K562 (cell line): ENCODE data around the gene HOXA1.

Experiments
- BHLHE40 ChIP-seq: IDR thresholded peaks from 2 replicates; pipeline ENCODE4 v1.6.1; 2011; ENCODE audit warnings: low read length, improper control_type of control experiment
- CBX8 ChIP-seq: fragments of 200-600 bp; sonication (generic); IDR thresholded peaks from 2 replicates; pipeline ENCODE4 v1.6.1; 2012; ENCODE audit warnings: borderline replicate concordance, mixed run types, low read depth, mild to moderate bottlenecking, moderate library complexity, mixed read lengths, low read length, control low read depth, inconsistent platforms; ENCODE audit not compliant: poor library complexity, severe bottlenecking; ENCODE audit errors: extremely low read depth
- CEBPG ChIP-seq, 3 experiments: fragments of 200-800 bp in 1 of 3; sonication (Bioruptor generic) in 1 of 3; sonication (generic) in 1 of 3; formaldehyde crosslinking in 1 of 3; IDR thresholded peaks in 2 of 3; conservative IDR thresholded peaks in 1 of 3; 2 replicates each; pipeline versions ENCODE4 v1.6.1 to v1.8.0; 2016 to 2022; ENCODE audit warnings: missing compliant biosample characterization in 2 of 3, missing genetic modification characterization in 2 of 3, mild to moderate bottlenecking in 1 of 3, missing genetic modification reagents in 1 of 3
- EZH2 ChIP-seq: IDR thresholded peaks from 2 replicates; pipeline ENCODE4 v1.6.1; 2012; ENCODE audit warnings: low read depth, mild to moderate bottlenecking, inconsistent platforms, low read length, borderline replicate concordance
- LARP7 ChIP-seq: fragments of 450-650 bp; IDR thresholded peaks from 2 replicates; pipeline ENCODE4 v1.6.1; 2016
- NFATC3 ChIP-seq: fragments of 450-650 bp; IDR thresholded peaks from 2 replicates; pipeline ENCODE4 v1.6.1; 2017; ENCODE audit warnings: mild to moderate bottlenecking
- POLR2AphosphoS5 ChIP-seq: IDR thresholded peaks from 2 replicates; pipeline ENCODE4 v1.6.1; 2011; ENCODE audit warnings: mild to moderate bottlenecking, low read depth, low read length, moderate library complexity; ENCODE audit not compliant: control insufficient read depth, insufficient read depth
- SMC3 ChIP-seq: conservative IDR thresholded peaks from 2 replicates; pipeline ENCODE4 v1.6.1; 2011; ENCODE audit warnings: low read depth, low read length, improper control_type of control experiment; ENCODE audit not compliant: insufficient read depth
- ZBTB7A ChIP-seq: IDR thresholded peaks from 2 replicates; pipeline ENCODE4 v1.6.1; 2011; ENCODE audit warnings: low read depth, mild to moderate bottlenecking, low read length, moderate library complexity, borderline replicate concordance; ENCODE audit not compliant: control insufficient read depth
- ZC3H11A ChIP-seq: IDR thresholded peaks from 2 replicates; pipeline ENCODE4 v1.6.1; 2012; ENCODE audit warnings: low read depth, low read length, improper control_type of control experiment
- ZNF124 ChIP-seq: sonication (generic); formaldehyde crosslinking; IDR thresholded peaks from 2 replicates; pipeline ENCODE4 v1.8.1; 2022; ENCODE audit warnings: missing genetic modification reagents
- ZNF79 ChIP-seq: fragments of 250-450 bp; sonication (Bioruptor Pico); IDR thresholded peaks from 2 replicates; pipeline ENCODE4 v1.4.0; 2020; ENCODE audit warnings: low read depth, mild to moderate bottlenecking, moderate library complexity
- TF ChIP-seq, protein P1 (sequence below), 3 experiments: IDR thresholded peaks in 2 of 3; conservative IDR thresholded peaks in 1 of 3; 2 replicates each; pipeline ENCODE4 v1.5.1; 2011 to 2012; ENCODE audit warnings: low read length in 3 of 3, mild to moderate bottlenecking in 3 of 3, control low read depth in 2 of 3, improper control_type of control experiment in 1 of 3, inconsistent platforms in 1 of 3, low read depth in 1 of 3, mixed read lengths in 1 of 3, moderate library complexity in 1 of 3; ENCODE audit not compliant: insufficient read depth in 2 of 3
- TF ChIP-seq, protein P2 (sequence below): fragments of 450-650 bp; IDR thresholded peaks from 2 replicates; pipeline ENCODE4 v1.7.1; 2018; ENCODE audit warnings: mild to moderate bottlenecking, low read depth; ENCODE audit not compliant: partially characterized antibody

DNA sequence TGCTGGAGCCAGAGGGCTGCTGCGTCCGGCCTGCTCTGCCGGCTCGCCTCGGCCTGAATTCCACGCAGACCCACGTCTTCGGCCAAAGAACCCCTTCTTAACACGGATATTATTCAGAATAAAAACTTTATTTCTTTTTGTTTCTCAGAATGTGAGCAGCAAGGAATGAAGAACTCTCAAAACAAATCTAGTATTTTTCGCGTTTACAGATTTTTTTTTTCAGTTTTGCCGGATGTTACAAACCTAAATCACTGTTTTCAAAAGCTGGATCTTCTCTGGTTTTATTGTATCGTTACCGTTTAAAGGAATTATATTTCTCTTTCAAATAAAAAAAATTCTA, 11.1 kb upstream of the HOXA1 start:
- TF ChIP-seq ZC3H11A (no peak), BHLHE40 (no peak), NFATC3 (no peak), CBX8 (no peak), POLR2AphosphoS5 (no peak), CEBPG (CRISPR knock-in tag; IDR thresholded peaks at IDR 0.05) (no peak), CEBPG (tag; conservative IDR thresholded peaks at IDR 0.05 in 1 of 2, IDR thresholded peaks at IDR 0.05 in 1 of 2) (no peak), EZH2 (no peak), SMC3 (no peak), ZNF79 (CRISPR knock-in tag) (no peak), LARP7 (no peak), ZNF124 (CRISPR knock-in tag) (no peak), ZBTB7A (no peak)
- TF ChIP-seq, protein P1, sequence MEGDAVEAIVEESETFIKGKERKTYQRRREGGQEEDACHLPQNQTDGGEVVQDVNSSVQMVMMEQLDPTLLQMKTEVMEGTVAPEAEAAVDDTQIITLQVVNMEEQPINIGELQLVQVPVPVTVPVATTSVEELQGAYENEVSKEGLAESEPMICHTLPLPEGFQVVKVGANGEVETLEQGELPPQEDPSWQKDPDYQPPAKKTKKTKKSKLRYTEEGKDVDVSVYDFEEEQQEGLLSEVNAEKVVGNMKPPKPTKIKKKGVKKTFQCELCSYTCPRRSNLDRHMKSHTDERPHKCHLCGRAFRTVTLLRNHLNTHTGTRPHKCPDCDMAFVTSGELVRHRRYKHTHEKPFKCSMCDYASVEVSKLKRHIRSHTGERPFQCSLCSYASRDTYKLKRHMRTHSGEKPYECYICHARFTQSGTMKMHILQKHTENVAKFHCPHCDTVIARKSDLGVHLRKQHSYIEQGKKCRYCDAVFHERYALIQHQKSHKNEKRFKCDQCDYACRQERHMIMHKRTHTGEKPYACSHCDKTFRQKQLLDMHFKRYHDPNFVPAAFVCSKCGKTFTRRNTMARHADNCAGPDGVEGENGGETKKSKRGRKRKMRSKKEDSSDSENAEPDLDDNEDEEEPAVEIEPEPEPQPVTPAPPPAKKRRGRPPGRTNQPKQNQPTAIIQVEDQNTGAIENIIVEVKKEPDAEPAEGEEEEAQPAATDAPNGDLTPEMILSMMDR (IDR thresholded peaks at IDR 0.05 in 2 of 3, conservative IDR thresholded peaks at IDR 0.05 in 1 of 3; ENCODE audit: insufficient read depth in 2 of 3, low read depth in 1 of 3, low read length in 3 of 3): no peak
- TF ChIP-seq, protein P2, sequence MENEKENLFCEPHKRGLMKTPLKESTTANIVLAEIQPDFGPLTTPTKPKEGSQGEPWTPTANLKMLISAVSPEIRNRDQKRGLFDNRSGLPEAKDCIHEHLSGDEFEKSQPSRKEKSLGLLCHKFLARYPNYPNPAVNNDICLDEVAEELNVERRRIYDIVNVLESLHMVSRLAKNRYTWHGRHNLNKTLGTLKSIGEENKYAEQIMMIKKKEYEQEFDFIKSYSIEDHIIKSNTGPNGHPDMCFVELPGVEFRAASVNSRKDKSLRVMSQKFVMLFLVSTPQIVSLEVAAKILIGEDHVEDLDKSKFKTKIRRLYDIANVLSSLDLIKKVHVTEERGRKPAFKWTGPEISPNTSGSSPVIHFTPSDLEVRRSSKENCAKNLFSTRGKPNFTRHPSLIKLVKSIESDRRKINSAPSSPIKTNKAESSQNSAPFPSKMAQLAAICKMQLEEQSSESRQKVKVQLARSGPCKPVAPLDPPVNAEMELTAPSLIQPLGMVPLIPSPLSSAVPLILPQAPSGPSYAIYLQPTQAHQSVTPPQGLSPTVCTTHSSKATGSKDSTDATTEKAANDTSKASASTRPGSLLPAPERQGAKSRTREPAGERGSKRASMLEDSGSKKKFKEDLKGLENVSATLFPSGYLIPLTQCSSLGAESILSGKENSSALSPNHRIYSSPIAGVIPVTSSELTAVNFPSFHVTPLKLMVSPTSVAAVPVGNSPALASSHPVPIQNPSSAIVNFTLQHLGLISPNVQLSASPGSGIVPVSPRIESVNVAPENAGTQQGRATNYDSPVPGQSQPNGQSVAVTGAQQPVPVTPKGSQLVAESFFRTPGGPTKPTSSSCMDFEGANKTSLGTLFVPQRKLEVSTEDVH: no peak
